Measurements from ENCODE around the gene CLDN6.

DNA sequence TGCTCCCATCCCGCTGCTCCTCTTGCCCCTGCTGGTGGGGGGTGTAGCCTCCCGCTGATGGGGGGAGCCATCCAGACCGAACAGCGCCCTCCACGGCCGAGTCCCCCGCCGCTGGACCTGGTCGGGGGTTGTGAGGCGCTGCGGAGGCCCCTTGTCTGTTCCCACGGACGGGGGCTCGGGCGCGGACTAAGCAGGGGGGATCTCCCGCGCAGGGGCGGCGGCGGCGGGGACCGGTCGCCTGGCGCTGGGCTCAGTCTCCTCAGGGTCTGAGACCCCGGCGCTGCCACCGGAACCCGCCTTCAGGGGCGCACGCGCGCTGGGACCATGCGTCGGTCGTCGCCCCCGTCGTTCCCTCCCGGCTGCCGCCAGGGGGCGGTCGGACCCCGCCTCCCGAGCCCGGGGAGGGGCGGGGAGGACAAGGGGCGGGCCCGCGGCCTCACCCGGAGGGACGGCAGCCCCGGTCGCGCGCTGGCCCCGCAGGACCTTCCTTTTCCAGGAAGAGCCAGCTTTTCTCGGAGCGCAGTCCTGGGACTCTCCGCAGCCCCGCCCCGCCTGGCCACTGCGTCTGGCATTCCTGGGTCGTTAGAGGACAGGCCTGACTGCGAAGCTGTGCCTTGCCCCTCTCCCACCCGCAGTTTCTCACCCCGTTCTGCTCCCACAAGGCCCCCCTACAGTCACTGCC, 41.2 kb upstream of the CLDN6 start:
- TF ChIP-seq EZH2 (IDR thresholded peaks at IDR 0.05; ENCODE audit: insufficient read depth, poor library complexity, severe bottlenecking), result no peak
- TF ChIP-seq EZH2phosphoT487 (IDR thresholded peaks at IDR 0.05; ENCODE audit: insufficient read depth, low read depth), result no peak
